SU-DHL-6 (cell line): ENCODE measurements around the gene SORCS2.

Experiments used
- EZH2phosphoT487 ChIP-seq: fragments of 200-600 bp; sonication (generic), shearing (Covaris generic); conservative IDR thresholded peaks from 2 replicates; pipeline ENCODE4 v1.6.1; 2018; ENCODE audit warnings: mild to moderate bottlenecking, antibody characterized with exemption, low read length, moderate library complexity, mixed read lengths
- TF ChIP-seq, protein P1 (sequence below): fragments of 200-600 bp; sonication (generic); IDR thresholded peaks from one replicate; pipeline ENCODE4 v1.5.1; 2017; ENCODE audit warnings: antibody characterized with exemption, mild to moderate bottlenecking, low read length, moderate library complexity; ENCODE audit not compliant: insufficient read depth, poor library complexity, severe bottlenecking

DNA sequence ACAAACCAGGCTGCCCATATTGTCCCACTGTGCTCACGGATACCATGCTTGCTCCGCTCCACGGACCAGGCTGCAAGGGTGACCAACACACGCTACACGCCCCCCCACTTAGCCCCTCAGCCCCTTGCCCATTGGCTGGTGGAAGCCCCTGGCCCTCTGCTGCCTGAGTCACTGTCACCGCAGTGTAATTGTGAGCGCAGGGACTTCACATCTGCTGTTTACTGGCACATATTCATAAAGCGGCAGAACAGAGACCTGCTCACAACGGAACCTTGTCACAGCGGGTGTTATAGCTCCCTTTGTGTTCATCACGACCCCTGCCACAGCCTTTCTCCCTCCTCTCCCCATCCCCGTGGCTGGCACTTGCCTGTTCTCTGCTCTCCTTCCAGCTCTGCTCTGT is 158.7 kb downstream of the SORCS2 start:
- TF ChIP-seq, protein P1, sequence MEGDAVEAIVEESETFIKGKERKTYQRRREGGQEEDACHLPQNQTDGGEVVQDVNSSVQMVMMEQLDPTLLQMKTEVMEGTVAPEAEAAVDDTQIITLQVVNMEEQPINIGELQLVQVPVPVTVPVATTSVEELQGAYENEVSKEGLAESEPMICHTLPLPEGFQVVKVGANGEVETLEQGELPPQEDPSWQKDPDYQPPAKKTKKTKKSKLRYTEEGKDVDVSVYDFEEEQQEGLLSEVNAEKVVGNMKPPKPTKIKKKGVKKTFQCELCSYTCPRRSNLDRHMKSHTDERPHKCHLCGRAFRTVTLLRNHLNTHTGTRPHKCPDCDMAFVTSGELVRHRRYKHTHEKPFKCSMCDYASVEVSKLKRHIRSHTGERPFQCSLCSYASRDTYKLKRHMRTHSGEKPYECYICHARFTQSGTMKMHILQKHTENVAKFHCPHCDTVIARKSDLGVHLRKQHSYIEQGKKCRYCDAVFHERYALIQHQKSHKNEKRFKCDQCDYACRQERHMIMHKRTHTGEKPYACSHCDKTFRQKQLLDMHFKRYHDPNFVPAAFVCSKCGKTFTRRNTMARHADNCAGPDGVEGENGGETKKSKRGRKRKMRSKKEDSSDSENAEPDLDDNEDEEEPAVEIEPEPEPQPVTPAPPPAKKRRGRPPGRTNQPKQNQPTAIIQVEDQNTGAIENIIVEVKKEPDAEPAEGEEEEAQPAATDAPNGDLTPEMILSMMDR: no peak
- TF ChIP-seq EZH2phosphoT487: no peak
